IPS-11a (cell line): ENCODE results near the gene DNASE1.
"Not testable (repeated sequence)": the region's sequence is repeated elsewhere in the genome, so short reads cannot be mapped to it uniquely, and the experiment has no call there.

Source experiments
- H3K4me3 ChIP-seq: one replicate; pipeline ENCODE4 v1.5.1; 2013; ENCODE audit warnings: low read depth, low read length, control low read depth

The DNASE1 gene

GRCh38 chr16:3654249-3654991 lies at the start of gene DNASE1:
DNASE1 (plus strand) TSS chr16:3654691; CDS start chr16:3655374, 683 bp downstream.
- H3K4me3 ChIP-seq, result no peak within 1 kb of the TSS

GRCh38 chr16:3606441-3606840 lies 48.0 kb upstream of the DNASE1 start:
- H3K4me3 ChIP-seq, result no peak overlapping the region

- H3K4me3 ChIP-seq, result no peak overlapping the region
These were observed 47.3 kb upstream of the DNASE1 start for GRCh38 chr16:3607161-3607560.

- no peak overlapping the region for H3K4me3 ChIP-seq
These were observed 46.9 kb upstream of the DNASE1 start for GRCh38 chr16:3607634-3608033.

GRCh38 chr16:3608069-3608468 lies 46.4 kb upstream of the DNASE1 start:
- no peak overlapping the region for H3K4me3 ChIP-seq

- H3K4me3 ChIP-seq, result not testable (repeated sequence)
These were observed 45.5 kb upstream of the DNASE1 start for GRCh38 chr16:3608976-3609375.

GRCh38 chr16:3609895-3610697 lies 44.4 kb upstream of the DNASE1 start:
- H3K4me3 ChIP-seq, result peak overlapping the region; percentile 80

GRCh38 chr16:3610698-3611145 lies 43.8 kb upstream of the DNASE1 start:
- peak overlapping the region; percentile 80 for H3K4me3 ChIP-seq

GRCh38 chr16:3611146-3611975 lies 43.1 kb upstream of the DNASE1 start, which contains the start of gene SLX4:
SLX4 (minus strand) TSS chr16:3611606; CDS start chr16:3608964, 2,642 bp downstream.
- peak within 1 kb of the TSS; percentile 80 for H3K4me3 ChIP-seq

- peak overlapping the region; percentile 80 for H3K4me3 ChIP-seq
These were observed 41.7 kb upstream of the DNASE1 start for GRCh38 chr16:3612510-3613466.

GRCh38 chr16:3618769-3619141 lies 35.7 kb upstream of the DNASE1 start:
- no peak overlapping the region for H3K4me3 ChIP-seq

GRCh38 chr16:3623642-3624041 lies 30.8 kb upstream of the DNASE1 start:
- no peak overlapping the region for H3K4me3 ChIP-seq

- no peak overlapping the region for H3K4me3 ChIP-seq
These were observed 29.2 kb upstream of the DNASE1 start for GRCh38 chr16:3625331-3625730.

- no peak overlapping the region for H3K4me3 ChIP-seq
These were observed 28.4 kb upstream of the DNASE1 start for GRCh38 chr16:3625911-3626732.

GRCh38 chr16:3637371-3637923 lies 17.0 kb upstream of the DNASE1 start:
- no peak overlapping the region for H3K4me3 ChIP-seq

- H3K4me3 ChIP-seq, result no peak overlapping the region
These were observed 15.4 kb upstream of the DNASE1 start for GRCh38 chr16:3638916-3639644.

GRCh38 chr16:3640207-3640606 lies 14.3 kb upstream of the DNASE1 start:
- H3K4me3 ChIP-seq, result no peak overlapping the region
